ENCODE measurements around the gene CALM3. TPM values are rescaled to one million over a fixed set of nuclear protein-coding genes. Genes with fewer than 3 reads are reported as not detected.

Gene CALM3
- polyA plus RNA-seq, 1 donor (not counting 4 experiments of a cell fraction or from before 2014, with no cell fraction given) = 411 TPM

- FAIRE-seq (no peak), DNase-seq (ENCODE audit: low read depth, low spot score) (no peak)
- Histone ChIP-seq H2AFZ (ENCODE audit: control insufficient read depth, low read length) (no peak within 1 kb of the TSS), H3K4me1 (ENCODE audit: control insufficient read depth, extremely low read depth, insufficient read depth, low read length) (peaks cover 4% of the 10 kb centered on the region), H3K36me3 (ENCODE audit: control insufficient read depth in 2 of 2, extremely low read depth in 1 of 2, insufficient read depth in 2 of 2, low read length in 2 of 2) (no peaks in the 10 kb centered on the region), H3K27me3 (ENCODE audit: control insufficient read depth, extremely low read depth, insufficient read depth, low read length) (peaks cover 14% of the 10 kb centered on the region), H3K79me2 (ENCODE audit: control insufficient read depth, insufficient read depth, low read length) (no peaks in the 10 kb centered on the region), H3K4me3 (ENCODE audit: control insufficient read depth in 2 of 3, extremely low read depth in 1 of 3, insufficient read depth in 2 of 3, low read depth in 1 of 3, low read length in 3 of 3) (no peak within 1 kb of the TSS), H3K27ac (ENCODE audit: control insufficient read depth, insufficient read depth, low read length) (no peak within 1 kb of the TSS), H3K4me2 (ENCODE audit: control insufficient read depth, extremely low read depth, insufficient read depth, low read depth, low read length) (no peak within 1 kb of the TSS), H3K9me3 (ENCODE audit: control insufficient read depth, low read depth, low read length) (no peaks in the 10 kb centered on the region), H3K9ac (ENCODE audit: control insufficient read depth, extremely low read depth, insufficient read depth, low read length) (no peak within 1 kb of the TSS), H3K9me1 (ENCODE audit: control insufficient read depth, extremely low read depth, insufficient read depth, low read length) (no peaks in the 10 kb centered on the region), H4K20me1 (ENCODE audit: control insufficient read depth, extremely low read depth, insufficient read depth, low read length) (no peaks in the 10 kb centered on the region)
- TF ChIP-seq, protein P1, sequence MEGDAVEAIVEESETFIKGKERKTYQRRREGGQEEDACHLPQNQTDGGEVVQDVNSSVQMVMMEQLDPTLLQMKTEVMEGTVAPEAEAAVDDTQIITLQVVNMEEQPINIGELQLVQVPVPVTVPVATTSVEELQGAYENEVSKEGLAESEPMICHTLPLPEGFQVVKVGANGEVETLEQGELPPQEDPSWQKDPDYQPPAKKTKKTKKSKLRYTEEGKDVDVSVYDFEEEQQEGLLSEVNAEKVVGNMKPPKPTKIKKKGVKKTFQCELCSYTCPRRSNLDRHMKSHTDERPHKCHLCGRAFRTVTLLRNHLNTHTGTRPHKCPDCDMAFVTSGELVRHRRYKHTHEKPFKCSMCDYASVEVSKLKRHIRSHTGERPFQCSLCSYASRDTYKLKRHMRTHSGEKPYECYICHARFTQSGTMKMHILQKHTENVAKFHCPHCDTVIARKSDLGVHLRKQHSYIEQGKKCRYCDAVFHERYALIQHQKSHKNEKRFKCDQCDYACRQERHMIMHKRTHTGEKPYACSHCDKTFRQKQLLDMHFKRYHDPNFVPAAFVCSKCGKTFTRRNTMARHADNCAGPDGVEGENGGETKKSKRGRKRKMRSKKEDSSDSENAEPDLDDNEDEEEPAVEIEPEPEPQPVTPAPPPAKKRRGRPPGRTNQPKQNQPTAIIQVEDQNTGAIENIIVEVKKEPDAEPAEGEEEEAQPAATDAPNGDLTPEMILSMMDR (optimal IDR thresholded peaks at IDR 0.05 in 1 of 3, IDR thresholded peaks at IDR 0.05 in 1 of 3, conservative IDR thresholded peaks at IDR 0.05 in 1 of 3; ENCODE audit: extremely low read depth in 1 of 3, insufficient read depth in 2 of 3, low read length in 3 of 3) = no peak
- dilution Hi-C loops (cut with MboI; ENCODE audit: extremely low pct_ligation_motif_present, low sequenced_read_pairs) = no loop called here
Observed at GRCh38 chr19:46624958-46625661, 24.0 kb downstream of the CALM3 start, which contains the start of gene PTGIR. TSS of gene PTGIR (minus strand) at chr19:46625089. CDS start at chr19:46624225, 864 bp downstream.

DNA sequence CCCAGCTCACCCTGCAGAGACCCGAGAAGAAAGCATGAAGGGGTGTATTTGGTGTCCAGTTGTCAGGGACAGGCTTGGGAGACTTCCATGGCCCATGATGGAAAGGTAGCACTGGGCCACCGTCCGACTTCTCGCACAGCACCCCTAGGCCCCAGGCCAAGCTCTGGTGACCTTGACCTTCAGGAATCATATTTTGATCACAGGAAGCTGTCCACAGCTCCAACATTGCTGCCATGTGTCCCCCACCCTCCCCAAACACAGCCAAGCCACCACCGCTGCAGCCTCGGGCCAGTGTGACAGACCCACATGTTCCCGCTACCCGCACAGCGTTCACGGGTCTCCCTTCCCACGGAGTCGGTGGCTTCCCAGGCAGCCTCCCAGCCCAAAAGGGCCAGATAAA lies 24.6 kb downstream of the CALM3 start:
- Histone ChIP-seq H3K79me2 (ENCODE audit: control insufficient read depth, insufficient read depth, low read length) (no peaks in the 10 kb centered on the region), H3K27me3 (ENCODE audit: control insufficient read depth, extremely low read depth, insufficient read depth, low read length) (peaks cover 14% of the 10 kb centered on the region), H3K4me2 (ENCODE audit: control insufficient read depth, extremely low read depth, insufficient read depth, low read depth, low read length) (no peak overlapping the region), H3K27ac (ENCODE audit: control insufficient read depth, insufficient read depth, low read length) (no peak overlapping the region), H3K4me1 (ENCODE audit: control insufficient read depth, extremely low read depth, insufficient read depth, low read length) (peaks cover 6% of the 10 kb centered on the region), H3K9me1 (ENCODE audit: control insufficient read depth, extremely low read depth, insufficient read depth, low read length) (no peaks in the 10 kb centered on the region), H2AFZ (ENCODE audit: control insufficient read depth, low read length) (no peak overlapping the region), H3K9ac (ENCODE audit: control insufficient read depth, extremely low read depth, insufficient read depth, low read length) (no peak overlapping the region), H3K9me3 (ENCODE audit: control insufficient read depth, low read depth, low read length) (no peaks in the 10 kb centered on the region), H4K20me1 (ENCODE audit: control insufficient read depth, extremely low read depth, insufficient read depth, low read length) (no peaks in the 10 kb centered on the region), H3K4me3 (ENCODE audit: control insufficient read depth in 2 of 3, extremely low read depth in 1 of 3, insufficient read depth in 2 of 3, low read depth in 1 of 3, low read length in 3 of 3) (no peak overlapping the region), H3K36me3 (ENCODE audit: control insufficient read depth in 2 of 2, extremely low read depth in 1 of 2, insufficient read depth in 2 of 2, low read length in 2 of 2) (no peaks in the 10 kb centered on the region)
- TF ChIP-seq, protein P1 (optimal IDR thresholded peaks at IDR 0.05 in 1 of 3, IDR thresholded peaks at IDR 0.05 in 1 of 3, conservative IDR thresholded peaks at IDR 0.05 in 1 of 3; ENCODE audit: extremely low read depth in 1 of 3, insufficient read depth in 2 of 3, low read length in 3 of 3) = no peak
- no peak for TF ChIP-seq EZH2 (IDR thresholded peaks at IDR 0.05; ENCODE audit: low read length)
- FAIRE-seq (no peak), DNase-seq (ENCODE audit: low read depth, low spot score) (no peak)
- dilution Hi-C loops (cut with MboI; ENCODE audit: extremely low pct_ligation_motif_present, low sequenced_read_pairs) = no loop called here
